Measurements from ENCODE around the gene ST6GAL1.
"Not testable (repeated sequence)": the region's sequence is repeated elsewhere in the genome, so short reads cannot be mapped to it uniquely, and the experiment has no call there.

Gene ST6GAL1

GRCh38 chr3:187006864-187007630 is 76.7 kb downstream of the ST6GAL1 start:
- DNase-seq (ENCODE audit: low read depth), result no peak
- no peak for TF ChIP-seq CTCF (IDR thresholded peaks at IDR 0.05; ENCODE audit: insufficient read depth, low read depth, low read length, missing control alignments)
- H3K4me3 ChIP-seq (ENCODE audit: low read depth, low read length), result no peak overlapping the region

- not testable (repeated sequence) for DNase-seq (ENCODE audit: low read depth); H3K4me3 ChIP-seq (ENCODE audit: low read depth, low read length)
Measured at GRCh38 chr3:187010382-187010781, 80.1 kb downstream of the ST6GAL1 start.

- peak; percentile 84 for DNase-seq (ENCODE audit: low read depth)
Measured at GRCh38 chr3:187011915-187012314, 81.6 kb downstream of the ST6GAL1 start.

GRCh38 chr3:187012609-187013051 is 82.3 kb downstream of the ST6GAL1 start:
- no peak for TF ChIP-seq CTCF (IDR thresholded peaks at IDR 0.05; ENCODE audit: insufficient read depth, low read depth, low read length, missing control alignments)
- peak overlapping the region; percentile 54 for H3K4me3 ChIP-seq (ENCODE audit: low read depth, low read length)
- DNase-seq (ENCODE audit: low read depth), result peak; percentile 74

More at GRCh38 chr3:187011915-187012314, 81.6 kb downstream of the ST6GAL1 start:
- H3K4me3 ChIP-seq (ENCODE audit: low read depth, low read length), result peak overlapping the region; percentile 54
- no peak for TF ChIP-seq CTCF (IDR thresholded peaks at IDR 0.05; ENCODE audit: insufficient read depth, low read depth, low read length, missing control alignments)

- H3K4me3 ChIP-seq (ENCODE audit: low read depth, low read length), result 0 out of 2 replicates have a peak overlapping the region, but pooled peaks have one; percentile 54
- no peak for DNase-seq (ENCODE audit: low read depth)
Measured at GRCh38 chr3:187013159-187013716, 82.9 kb downstream of the ST6GAL1 start.

GRCh38 chr3:187014417-187014864 is 84.1 kb downstream of the ST6GAL1 start:
- no peak overlapping the region for H3K4me3 ChIP-seq (ENCODE audit: low read depth, low read length)
- no peak for DNase-seq (ENCODE audit: low read depth)
- no peak for TF ChIP-seq CTCF (IDR thresholded peaks at IDR 0.05; ENCODE audit: insufficient read depth, low read depth, low read length, missing control alignments)

More at GRCh38 chr3:187013159-187013716, 82.9 kb downstream of the ST6GAL1 start:
- no peak for TF ChIP-seq CTCF (IDR thresholded peaks at IDR 0.05; ENCODE audit: insufficient read depth, low read depth, low read length, missing control alignments)

- DNase-seq (ENCODE audit: low read depth), result peak; percentile 94
- TF ChIP-seq CTCF (IDR thresholded peaks at IDR 0.05; ENCODE audit: insufficient read depth, low read depth, low read length, missing control alignments), result no peak
- H3K4me3 ChIP-seq (ENCODE audit: low read depth, low read length), result peak overlapping the region; percentile 23; the same call in 1 of the 2 replicates
Measured at GRCh38 chr3:187015903-187016638, 85.7 kb downstream of the ST6GAL1 start.
